Measurements from ENCODE around the gene ADAM22.

DNA sequence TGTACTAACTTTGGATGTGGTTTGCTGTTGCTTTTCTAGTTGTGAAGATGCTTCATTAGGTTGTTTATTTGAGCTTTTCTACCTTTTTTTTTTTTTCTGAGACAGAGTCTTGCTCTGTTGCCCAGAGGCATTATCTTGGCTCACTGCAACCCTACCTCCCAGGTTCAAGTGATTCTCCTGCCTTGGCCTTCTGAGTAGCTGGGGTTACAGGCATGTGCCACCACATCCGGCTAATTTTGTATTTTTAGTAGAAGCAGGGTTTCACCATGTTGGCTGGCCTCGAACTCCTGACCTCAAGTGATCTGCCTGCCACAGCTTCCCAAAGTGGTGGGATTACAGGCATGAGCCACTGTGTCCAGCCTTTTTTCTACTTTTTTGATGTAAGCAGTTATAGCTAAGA lies 93.7 kb downstream of the ADAM22 start:
- no peak for TF ChIP-seq JUNB (IDR thresholded peaks at IDR 0.05)
- no peak for TF ChIP-seq CTCF (IDR thresholded peaks at IDR 0.05 in 2 of 3, conservative IDR thresholded peaks at IDR 0.05 in 1 of 3; ENCODE audit: control insufficient read depth in 2 of 3, extremely low read depth in 1 of 3, insufficient read depth in 1 of 3, low read depth in 3 of 3, low read length in 3 of 3)
- TF ChIP-seq EZH2 (IDR thresholded peaks at IDR 0.05; ENCODE audit: borderline replicate concordance, control insufficient read depth, low read depth, low read length), result no peak
- TF ChIP-seq CHD4 (IDR thresholded peaks at IDR 0.05), result no peak
- TF ChIP-seq CREB1 (IDR thresholded peaks at IDR 0.05; ENCODE audit: low read depth), result no peak
- no peak for TF ChIP-seq HDGF (IDR thresholded peaks at IDR 0.05)
- TF ChIP-seq RELA (IDR thresholded peaks at IDR 0.05; ENCODE audit: borderline replicate concordance, partially characterized antibody), result no peak

Data from GM12878 (cell line).